ENCODE measurements around the gene CTIF. TPM values are rescaled to one million over a fixed set of nuclear protein-coding genes. Genes with fewer than 3 reads are reported as not detected.

CTIF gene
- polyA plus RNA-seq, 4 donors = 16.6 to 26.9 (median 22.9) TPM

DNA sequence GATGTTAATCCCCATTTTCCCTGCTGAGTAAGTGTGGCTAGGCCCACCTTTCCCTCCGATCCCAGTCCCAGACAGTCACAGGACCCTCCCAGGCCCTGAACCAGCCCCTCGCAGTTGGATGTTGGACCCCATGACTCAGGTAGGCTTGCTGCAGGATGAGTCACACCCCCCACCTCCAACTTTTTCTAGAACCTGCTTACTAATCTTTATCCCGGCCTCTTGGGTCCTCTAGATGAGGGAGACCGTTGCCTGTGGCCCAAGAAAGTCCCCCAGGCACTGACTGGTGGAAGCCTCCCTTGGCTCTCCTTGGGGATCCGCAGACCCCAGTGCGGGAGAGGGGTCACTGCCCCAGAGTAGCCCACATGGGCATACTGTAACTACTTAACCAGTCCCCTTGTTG, 313.5 kb downstream of the CTIF start:
- DNase-seq (ENCODE audit: low read depth in 4 of 4, low spot score in 2 of 4) = no peak

- DNase-seq (ENCODE audit: low read depth in 4 of 4, low spot score in 2 of 4) = no peak
Measured at GRCh38 chr18:48852794-48853193, 314.0 kb downstream of the CTIF start.

DNA sequence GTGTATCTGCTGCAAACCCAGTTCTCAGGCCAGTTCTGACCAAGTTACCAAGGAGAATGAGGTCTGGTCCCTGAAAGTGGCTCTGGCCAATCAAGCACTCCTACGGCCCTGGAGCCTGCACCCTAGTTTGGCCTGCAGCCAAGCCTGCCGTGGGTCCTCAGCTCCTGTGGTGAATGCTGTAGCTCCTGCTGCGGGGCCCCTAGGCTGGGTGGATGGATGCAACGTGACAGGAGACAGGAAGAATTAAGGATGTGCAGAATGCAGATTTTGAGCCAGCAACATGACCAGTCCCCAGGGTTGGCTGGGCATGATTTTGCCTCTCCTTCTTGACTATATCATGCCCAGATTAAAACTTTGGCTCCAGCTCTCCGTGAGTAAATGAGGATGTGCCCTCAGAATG, 314.8 kb downstream of the CTIF start:
- no peak for DNase-seq (ENCODE audit: low read depth in 4 of 4, low spot score in 2 of 4)

DNA sequence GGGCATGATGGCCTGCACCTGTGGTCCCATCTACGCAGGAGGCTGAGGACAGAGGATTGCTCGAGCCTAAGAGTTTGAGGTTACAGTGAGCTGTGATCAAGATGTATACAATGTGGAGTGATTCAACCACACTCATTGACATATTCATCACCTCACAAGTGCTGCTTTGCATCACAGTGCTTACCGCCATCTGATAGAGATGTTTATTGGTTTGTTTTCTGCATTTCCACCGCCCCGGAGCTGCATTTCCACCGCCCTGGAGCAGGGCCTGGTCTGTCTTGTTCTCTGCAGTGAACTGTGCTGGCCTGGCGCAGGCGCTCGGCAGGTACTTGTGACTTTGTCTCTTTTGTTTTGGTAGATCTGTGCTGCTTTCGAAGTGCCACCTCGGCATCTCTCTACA, 315.9 kb downstream of the CTIF start:
- DNase-seq (ENCODE audit: low read depth in 4 of 4, low spot score in 2 of 4) = no peak

- no peak for DNase-seq (ENCODE audit: low read depth in 4 of 4, low spot score in 2 of 4)
Measured at GRCh38 chr18:48855422-48856377, 316.9 kb downstream of the CTIF start.

DNA sequence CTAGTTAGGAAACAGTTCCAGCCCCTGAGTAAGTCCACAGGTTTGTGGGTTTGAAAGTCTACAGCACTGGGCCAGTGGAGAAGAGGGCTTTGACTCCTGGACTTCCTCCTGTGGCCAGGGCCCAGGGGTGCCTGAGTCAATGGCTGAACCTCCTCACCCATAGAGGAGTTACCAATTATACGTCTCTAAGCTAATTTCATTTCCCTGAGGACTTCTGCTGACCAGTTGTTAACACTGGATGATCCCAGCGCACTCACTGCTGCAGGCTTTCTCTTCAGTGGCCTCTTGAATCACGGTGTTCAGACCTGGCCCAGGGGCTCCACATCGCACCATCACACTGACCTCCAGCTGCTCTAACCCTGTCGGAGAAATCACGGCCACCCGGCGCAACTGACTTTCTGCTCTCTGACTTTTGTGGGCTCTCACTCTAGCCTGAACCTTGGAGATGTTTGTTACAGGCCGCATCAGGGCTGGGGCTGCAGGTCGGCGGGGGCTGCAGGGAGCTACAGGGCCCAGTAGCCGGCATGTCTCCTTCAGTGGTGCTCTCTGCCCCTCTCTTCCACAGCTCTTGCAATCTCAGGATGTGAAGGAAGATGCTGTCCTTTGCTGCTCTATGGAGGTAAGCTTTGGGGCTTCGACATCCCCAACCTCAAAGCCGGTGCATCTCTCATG, 318.3 kb downstream of the CTIF start:
- no peak for DNase-seq (ENCODE audit: low read depth in 4 of 4, low spot score in 2 of 4)

DNA sequence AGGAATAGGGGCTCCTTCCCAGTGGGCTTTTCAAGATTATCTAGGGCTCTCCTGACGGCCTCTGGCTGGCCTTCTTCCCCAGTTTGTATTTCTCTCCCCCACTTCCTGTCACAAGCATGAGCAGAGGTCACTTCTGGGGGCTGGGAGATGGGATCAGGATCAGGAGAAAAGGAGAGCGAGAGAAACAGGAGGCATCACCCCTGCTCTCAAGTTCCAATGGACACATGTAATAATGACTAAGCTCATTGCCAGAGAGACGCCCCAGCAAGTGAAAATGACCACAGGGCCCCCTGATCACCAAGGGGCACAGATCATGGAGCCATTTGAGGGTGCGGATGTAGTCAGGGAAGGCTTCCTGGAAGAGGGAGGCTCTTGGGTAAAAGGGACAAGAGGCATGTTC, 319.8 kb downstream of the CTIF start:
- no peak for DNase-seq (ENCODE audit: low read depth in 4 of 4, low spot score in 2 of 4)

- DNase-seq (ENCODE audit: low read depth in 4 of 4, low spot score in 2 of 4) = peak in 1 of 4 donors; percentile 80
Measured at GRCh38 chr18:48859311-48860268, 320.8 kb downstream of the CTIF start.

- no peak for DNase-seq (ENCODE audit: low read depth in 4 of 4, low spot score in 2 of 4)
Measured at GRCh38 chr18:48860269-48861180, 321.7 kb downstream of the CTIF start.

- DNase-seq (ENCODE audit: low read depth in 4 of 4, low spot score in 2 of 4) = no peak
Measured at GRCh38 chr18:48861181-48861708, 322.4 kb downstream of the CTIF start.

DNA sequence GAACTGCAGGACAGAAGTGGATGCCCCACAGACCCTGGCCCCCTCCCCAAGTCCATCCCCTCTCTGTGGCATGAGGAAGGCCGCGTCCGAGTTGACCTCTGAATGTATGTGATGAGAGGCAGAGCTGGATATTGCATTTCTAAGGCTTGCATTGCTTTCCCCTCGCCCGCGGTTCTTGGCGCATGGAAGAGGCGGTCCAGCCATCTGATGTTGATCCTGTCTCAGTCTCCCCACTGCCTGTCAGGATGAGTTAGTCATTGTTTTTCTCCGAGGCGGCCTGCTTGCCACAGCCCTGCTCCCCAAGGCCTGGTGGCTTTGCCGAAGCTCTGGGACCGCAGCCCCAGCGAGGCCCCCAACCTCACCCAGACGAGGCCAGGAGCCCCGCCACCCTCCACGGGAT, 323.3 kb downstream of the CTIF start:
- no peak for DNase-seq (ENCODE audit: low read depth in 4 of 4, low spot score in 2 of 4)

DNA sequence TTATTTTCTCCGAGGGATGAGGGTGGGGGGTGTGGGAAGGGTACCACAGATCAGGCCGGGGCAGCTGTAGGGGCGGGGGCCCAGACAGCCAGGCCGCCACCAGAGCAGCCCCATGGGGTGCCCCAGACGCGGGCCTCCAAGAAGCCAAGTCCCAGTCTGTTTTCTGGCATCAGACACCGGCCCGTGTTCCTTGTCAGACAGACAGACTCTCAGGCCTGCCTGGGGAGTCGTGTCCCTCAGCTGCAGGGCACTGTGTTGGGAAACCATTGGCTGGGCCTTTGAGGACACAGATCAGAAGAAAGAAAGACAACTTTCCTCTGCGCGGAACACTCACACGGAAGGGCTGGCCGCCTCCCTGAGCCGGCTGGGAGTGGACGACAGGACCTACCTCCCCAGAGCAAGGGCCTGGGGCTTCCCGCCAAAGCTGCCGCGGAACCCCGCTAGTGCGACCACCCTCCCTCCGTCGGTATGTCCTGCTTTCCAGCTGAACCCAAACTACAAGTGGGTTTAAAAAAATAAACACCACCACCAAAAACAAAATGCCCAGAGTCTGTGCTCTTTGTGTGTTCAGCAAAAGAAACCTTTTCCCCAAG, 323.9 kb downstream of the CTIF start:
- no peak for DNase-seq (ENCODE audit: low read depth in 4 of 4, low spot score in 2 of 4)

GRCh38 chr18:48863432-48864065, 324.7 kb downstream of the CTIF start:
- no peak for DNase-seq (ENCODE audit: low read depth in 4 of 4, low spot score in 2 of 4)

- no peak for DNase-seq (ENCODE audit: low read depth in 4 of 4, low spot score in 2 of 4)
Measured at GRCh38 chr18:48864876-48865275, 326.0 kb downstream of the CTIF start.

DNA sequence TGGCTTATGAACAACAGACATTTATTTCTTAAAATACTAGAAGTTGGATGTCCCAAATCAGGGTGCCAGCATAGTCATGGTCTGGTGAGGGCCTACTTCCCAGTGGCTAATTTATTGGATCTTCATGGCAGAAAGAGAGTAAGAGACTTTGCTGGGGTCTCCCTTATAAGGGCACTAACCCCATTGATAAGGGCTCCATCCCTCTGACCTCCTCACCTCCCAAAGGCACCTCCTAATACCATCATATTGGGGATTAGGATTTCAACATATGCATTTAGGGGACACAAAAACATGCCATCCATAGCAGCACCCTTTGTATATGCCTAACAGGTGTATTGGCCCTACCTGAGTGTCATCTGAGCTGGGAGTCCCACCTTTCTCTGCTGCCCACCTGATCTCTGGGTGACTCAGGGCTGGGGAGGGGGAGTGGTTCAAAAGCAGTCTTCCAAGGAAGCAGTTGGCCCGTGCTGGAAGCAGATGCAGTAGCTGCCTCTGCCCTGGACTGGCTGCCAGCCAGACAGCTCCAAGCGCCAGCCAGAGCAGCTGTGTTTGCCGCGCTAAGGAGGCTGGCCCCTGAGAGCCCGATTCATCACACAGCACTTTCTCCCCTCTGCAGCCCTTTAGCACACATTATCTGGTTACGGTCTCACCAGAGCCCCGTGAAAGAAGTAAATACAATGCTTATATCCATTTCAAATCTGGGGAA, 327.4 kb downstream of the CTIF start:
- no peak for DNase-seq (ENCODE audit: low read depth in 4 of 4, low spot score in 2 of 4)

GRCh38 chr18:48866856-48867255, 328.0 kb downstream of the CTIF start:
- DNase-seq (ENCODE audit: low read depth in 4 of 4, low spot score in 2 of 4) = no peak

DNA sequence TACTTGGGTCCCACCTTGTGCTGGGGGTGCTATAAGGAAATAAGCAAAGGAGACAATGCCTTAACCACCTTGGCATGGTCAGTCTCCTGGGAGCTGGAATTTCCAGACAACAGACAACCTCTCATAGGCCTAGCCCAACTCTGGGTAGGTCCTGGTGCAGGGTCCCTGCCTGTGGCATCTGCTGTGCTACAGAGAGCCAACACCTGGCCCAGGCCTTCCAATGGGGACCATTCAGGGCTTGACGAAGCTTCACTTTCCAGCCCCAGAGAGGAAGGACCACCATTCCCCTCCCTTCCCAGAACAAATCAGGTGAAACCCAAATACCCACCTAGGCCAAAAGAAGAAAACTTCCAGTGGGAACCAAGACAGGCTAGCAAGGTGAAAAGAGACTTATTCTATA, 329.1 kb downstream of the CTIF start:
- DNase-seq (ENCODE audit: low read depth in 4 of 4, low spot score in 2 of 4) = no peak

Measured in left renal cortex interstitium (tissue), 4 donors.